Omental fat pad (tissue), 4 donors: Measurements from ENCODE around the gene IARS1. TPM values are rescaled to one million over a fixed set of nuclear protein-coding genes. Genes with fewer than 3 reads are reported as not detected.

Experiments used
- ATAC-seq: fragments of 150-250 bp; one replicate; pipeline ENCODE4 v1.9.1; 2016; ENCODE audit warnings: mild to moderate bottlenecking, moderate library complexity; ENCODE audit not compliant: low FRiP score
- DNase-seq: peaks from one replicate; pipeline ENCODE4 v3.0.0-alpha.2; 2019; ENCODE audit warnings: low spot score
- total RNA-seq, 4 donors: library from RNA; depleted of rRNA; stranded (reverse); fragments of >200 nt; gene quantifications; one replicate each; pipeline ENCODE4 v1.1.0, GENCODE V29; 2016
- TF ChIP-seq, protein P1 (sequence below), 3 donors: fragments of 450-650 bp; IDR thresholded peaks; one replicate each; pipeline ENCODE4 v1.5.1; 2016 to 2017; ENCODE audit warnings: antibody characterized with exemption in 3 of 3, mild to moderate bottlenecking in 3 of 3, moderate library complexity in 2 of 3

IARS1 gene
- total RNA-seq, 4 donors from 2014 or later: 73.8 to 198 (median 85.8) TPM

DNA sequence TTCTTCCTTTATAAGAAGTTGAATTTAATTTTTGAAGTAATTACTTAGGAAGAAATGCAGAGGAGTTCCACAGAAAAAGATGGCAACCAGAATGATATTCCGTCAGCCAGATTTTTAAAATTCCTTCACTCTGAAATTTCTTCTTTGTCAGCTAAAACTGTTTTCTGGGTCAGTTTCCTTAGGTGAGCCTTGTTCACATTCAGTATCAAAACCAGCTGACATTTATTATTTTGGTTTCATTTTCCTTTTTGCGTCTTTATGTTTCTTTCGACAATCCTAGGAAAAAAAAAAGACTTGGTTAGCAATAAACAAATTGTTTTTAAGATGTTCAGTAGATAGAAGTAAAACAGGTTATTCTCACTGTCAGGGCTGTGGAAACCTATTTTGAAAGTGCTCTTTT, 4.1 kb upstream of the IARS1 start:
- no peak for DNase-seq
- TF ChIP-seq, protein P1, sequence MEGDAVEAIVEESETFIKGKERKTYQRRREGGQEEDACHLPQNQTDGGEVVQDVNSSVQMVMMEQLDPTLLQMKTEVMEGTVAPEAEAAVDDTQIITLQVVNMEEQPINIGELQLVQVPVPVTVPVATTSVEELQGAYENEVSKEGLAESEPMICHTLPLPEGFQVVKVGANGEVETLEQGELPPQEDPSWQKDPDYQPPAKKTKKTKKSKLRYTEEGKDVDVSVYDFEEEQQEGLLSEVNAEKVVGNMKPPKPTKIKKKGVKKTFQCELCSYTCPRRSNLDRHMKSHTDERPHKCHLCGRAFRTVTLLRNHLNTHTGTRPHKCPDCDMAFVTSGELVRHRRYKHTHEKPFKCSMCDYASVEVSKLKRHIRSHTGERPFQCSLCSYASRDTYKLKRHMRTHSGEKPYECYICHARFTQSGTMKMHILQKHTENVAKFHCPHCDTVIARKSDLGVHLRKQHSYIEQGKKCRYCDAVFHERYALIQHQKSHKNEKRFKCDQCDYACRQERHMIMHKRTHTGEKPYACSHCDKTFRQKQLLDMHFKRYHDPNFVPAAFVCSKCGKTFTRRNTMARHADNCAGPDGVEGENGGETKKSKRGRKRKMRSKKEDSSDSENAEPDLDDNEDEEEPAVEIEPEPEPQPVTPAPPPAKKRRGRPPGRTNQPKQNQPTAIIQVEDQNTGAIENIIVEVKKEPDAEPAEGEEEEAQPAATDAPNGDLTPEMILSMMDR (IDR thresholded peaks at IDR 0.05): no peak
- ATAC-seq: no peak

DNA sequence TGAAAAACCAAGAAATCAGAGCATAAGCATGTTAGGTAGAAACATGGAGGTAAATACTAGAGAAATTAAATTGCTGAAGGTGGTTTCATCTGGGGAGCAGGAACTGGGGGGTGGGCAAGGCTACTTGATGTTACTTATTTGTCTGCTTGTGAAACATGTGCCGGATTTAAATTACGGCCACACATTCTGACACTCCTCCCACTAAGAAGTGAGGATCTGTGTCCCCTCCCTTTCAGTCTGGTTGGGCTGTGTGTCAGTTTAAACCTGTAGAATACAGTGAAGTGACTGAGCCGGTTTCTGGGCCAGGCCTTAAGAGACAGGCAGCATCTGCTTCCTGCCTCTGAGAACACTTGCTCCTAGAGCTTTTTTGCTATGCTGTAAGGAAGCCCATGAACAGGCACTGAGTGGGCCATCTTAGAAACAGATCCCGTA, 2.3 kb upstream of the IARS1 start:
- TF ChIP-seq, protein P1 (IDR thresholded peaks at IDR 0.05): no peak
- no peak for ATAC-seq

DNA sequence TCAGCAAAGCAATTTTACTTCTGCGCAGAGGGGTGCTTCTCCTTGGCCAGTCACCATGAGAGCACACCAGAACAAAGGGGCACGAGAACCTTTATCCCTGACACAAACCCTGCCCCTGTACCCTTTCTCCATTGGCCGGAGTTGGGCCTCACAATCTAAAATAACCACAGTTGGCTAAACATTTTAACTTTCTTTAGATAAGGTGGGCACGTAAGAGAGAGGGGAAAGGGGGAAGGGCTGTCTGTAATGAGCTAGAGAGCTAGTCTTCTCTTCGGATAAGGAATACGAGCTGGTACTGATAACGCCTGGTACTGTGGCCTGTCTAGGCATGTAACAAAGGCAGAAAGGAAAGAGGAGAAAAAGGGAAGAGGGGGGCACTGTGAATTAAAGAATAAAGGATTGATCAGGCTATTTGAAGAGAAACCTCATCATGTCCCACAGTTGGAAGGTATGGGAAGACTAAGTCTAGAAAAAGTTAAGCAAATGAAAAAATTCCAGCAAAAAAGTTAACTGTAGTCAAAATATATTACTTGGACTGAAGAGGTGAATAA, 1.8 kb upstream of the IARS1 start:
- TF ChIP-seq, protein P1 (IDR thresholded peaks at IDR 0.05): no peak
- ATAC-seq: no peak
- DNase-seq: no peak

More for the DNA sequence above, 2.3 kb upstream of the IARS1 start:
- no peak for DNase-seq

DNA sequence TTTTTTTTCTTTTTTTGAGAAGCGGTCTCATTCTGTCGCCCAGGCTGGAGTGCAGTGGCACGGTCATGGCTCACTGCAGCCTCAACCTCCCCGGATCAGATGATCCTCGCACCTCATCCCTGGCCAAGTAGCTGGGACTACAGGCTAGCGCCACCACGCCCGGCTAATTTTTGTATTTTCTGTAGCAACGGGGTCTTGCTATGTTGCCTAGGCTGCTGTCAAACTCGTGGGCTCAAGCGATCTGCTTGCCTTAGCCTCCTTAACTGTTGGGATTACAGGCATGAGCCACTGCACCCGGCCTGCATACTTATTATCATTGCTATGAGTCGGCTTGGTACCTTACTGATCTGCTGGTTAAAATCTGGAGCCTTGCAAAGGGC, 790 bp upstream of the IARS1 start:
- ATAC-seq: peak; percentile 15

DNA sequence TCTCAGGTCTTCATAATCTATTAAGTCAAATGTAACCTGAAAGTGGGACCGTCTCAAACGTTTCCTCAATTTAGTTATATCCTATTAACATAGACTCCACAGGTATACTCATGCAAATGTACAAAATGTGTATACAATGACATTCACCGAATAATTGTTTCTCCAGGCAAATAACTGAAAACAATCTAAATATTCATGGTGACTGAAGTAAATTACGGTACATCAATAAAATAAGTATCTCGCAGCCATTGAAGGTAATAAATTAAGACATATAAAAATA, 482 bp downstream of the IARS1 start:
- TF ChIP-seq, protein P1 (IDR thresholded peaks at IDR 0.05): no peak
- ATAC-seq: no peak
- DNase-seq: no peak

More for the DNA sequence above, 790 bp upstream of the IARS1 start:
- TF ChIP-seq, protein P1 (IDR thresholded peaks at IDR 0.05): no peak
- no peak for DNase-seq

DNA sequence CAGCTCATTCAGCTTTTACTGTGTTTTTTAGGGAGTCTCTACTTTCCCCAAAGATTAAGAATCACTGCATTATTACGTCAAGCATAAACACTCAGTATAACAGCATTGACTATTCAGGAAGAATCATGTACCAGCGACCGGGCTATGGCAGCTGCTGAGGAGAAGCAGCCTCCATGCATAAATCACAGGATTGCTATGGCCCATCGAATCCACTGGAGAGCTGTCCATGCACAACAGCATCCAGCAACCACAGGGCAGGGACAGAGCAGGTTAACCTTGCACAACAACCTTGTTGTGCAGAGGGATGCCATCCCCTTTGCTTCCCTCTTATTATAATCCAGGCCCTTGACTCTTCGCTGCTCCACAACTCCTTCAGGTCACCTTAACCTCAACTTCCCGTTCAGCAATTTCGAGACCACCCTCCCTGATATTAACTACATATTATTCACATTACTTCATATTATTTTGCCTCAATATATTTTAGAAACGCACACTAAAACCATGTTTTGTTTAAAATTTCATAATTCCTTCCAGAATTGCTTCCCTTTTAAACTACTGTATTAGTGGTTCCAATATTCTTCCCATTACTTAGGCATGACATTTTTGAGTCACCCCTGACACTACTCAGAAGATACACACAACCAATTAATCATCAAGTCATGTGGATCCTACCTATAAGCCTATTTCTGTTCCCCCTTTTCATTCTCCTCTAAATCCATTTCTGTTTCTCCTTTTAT, 991 bp downstream of the IARS1 start:
- no peak for DNase-seq
- TF ChIP-seq, protein P1 (IDR thresholded peaks at IDR 0.05): no peak
- no peak for ATAC-seq

DNA sequence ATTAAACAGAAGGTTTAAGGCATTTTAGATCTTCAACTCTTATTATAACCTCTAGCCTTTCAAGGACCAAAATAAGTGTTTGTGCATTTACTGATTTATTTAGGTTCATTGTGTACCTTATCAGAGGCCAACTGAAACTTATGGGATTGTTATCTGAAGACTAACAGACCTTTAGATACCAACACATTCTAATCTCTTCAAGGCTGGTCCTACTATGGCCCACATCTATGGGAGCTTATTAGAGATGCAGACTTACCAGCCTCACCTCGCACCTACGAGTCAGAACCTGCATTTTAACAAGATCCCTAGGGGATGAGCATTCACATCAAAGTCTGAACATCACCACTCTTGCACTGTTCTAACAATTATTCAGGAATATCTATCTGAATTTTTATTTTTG, 1.9 kb downstream of the IARS1 start:
- DNase-seq: no peak
- no peak for ATAC-seq
- TF ChIP-seq, protein P1 (IDR thresholded peaks at IDR 0.05): no peak
